ENCODE data around the gene CCNJL.
"Not testable (repeated sequence)": the region's sequence is repeated elsewhere in the genome, so short reads cannot be mapped to it uniquely, and the experiment has no call there.

CCNJL gene

GRCh38 chr5:160349935-160350303 is 37.6 kb upstream of the CCNJL start:
- Histone ChIP-seq H3K9me3 (no peaks in the 10 kb centered on the region), H3K4me3 (ENCODE audit: low read depth, low read length) (no peak overlapping the region), H3K27me3 (no peaks in the 10 kb centered on the region), H3K36me3 (no peaks in the 10 kb centered on the region), H3K4me1 (peaks cover 3% of the 10 kb centered on the region; the same call in 1 of the 2 replicates)
- TF ChIP-seq CTCF (IDR thresholded peaks at IDR 0.05; ENCODE audit: low read depth, low read length) = no peak
- DNase-seq = no peak

GRCh38 chr5:160349249-160349934 is 37.0 kb upstream of the CCNJL start:
- Histone ChIP-seq H3K36me3 (no peaks in the 10 kb centered on the region), H3K4me3 (ENCODE audit: low read depth, low read length) (no peak overlapping the region), H3K4me1 (peaks cover 4% of the 10 kb centered on the region; the same call in 1 of the 2 replicates), H3K9me3 (no peaks in the 10 kb centered on the region), H3K27me3 (no peaks in the 10 kb centered on the region)
- TF ChIP-seq CTCF (IDR thresholded peaks at IDR 0.05; ENCODE audit: low read depth, low read length) = no peak
- no peak for DNase-seq

- no peak for TF ChIP-seq CTCF (IDR thresholded peaks at IDR 0.05; ENCODE audit: low read depth, low read length)
- H3K4me1 ChIP-seq = peaks cover 4% of the 10 kb centered on the region; the same call in 1 of the 2 replicates
- no peak for DNase-seq
- no peaks in the 10 kb centered on the region for H3K9me3 ChIP-seq
- no peaks in the 10 kb centered on the region for H3K36me3 ChIP-seq
- no peak overlapping the region for H3K4me3 ChIP-seq (ENCODE audit: low read depth, low read length)
- no peaks in the 10 kb centered on the region for H3K27me3 ChIP-seq
These were observed 35.7 kb upstream of the CCNJL start for GRCh38 chr5:160348080-160348479.

- no peak for DNase-seq
- Histone ChIP-seq H3K27me3 (no peaks in the 10 kb centered on the region), H3K36me3 (no peaks in the 10 kb centered on the region), H3K9me3 (no peaks in the 10 kb centered on the region), H3K4me3 (ENCODE audit: low read depth, low read length) (no peak overlapping the region), H3K4me1 (peaks cover 4% of the 10 kb centered on the region; the same call in 1 of the 2 replicates)
- no peak for TF ChIP-seq CTCF (IDR thresholded peaks at IDR 0.05; ENCODE audit: low read depth, low read length)
These were observed 35.1 kb upstream of the CCNJL start for GRCh38 chr5:160347448-160347847.

GRCh38 chr5:160342413-160342941 is 30.1 kb upstream of the CCNJL start:
- TF ChIP-seq CTCF (IDR thresholded peaks at IDR 0.05; ENCODE audit: low read depth, low read length) = no peak
- H3K4me3 ChIP-seq (ENCODE audit: low read depth, low read length) = no peak overlapping the region
- H3K36me3 ChIP-seq = no peaks in the 10 kb centered on the region
- no peaks in the 10 kb centered on the region for H3K9me3 ChIP-seq
- no peak for DNase-seq
- H3K27me3 ChIP-seq = no peaks in the 10 kb centered on the region
- peaks cover 4% of the 10 kb centered on the region; the same call in 1 of the 2 replicates for H3K4me1 ChIP-seq

- Histone ChIP-seq H3K9me3 (no peaks in the 10 kb centered on the region), H3K4me3 (ENCODE audit: low read depth, low read length) (no peak overlapping the region), H3K36me3 (no peaks in the 10 kb centered on the region), H3K27me3 (no peaks in the 10 kb centered on the region), H3K4me1 (peaks cover 6% of the 10 kb centered on the region; the same call in 1 of the 2 replicates)
- TF ChIP-seq CTCF (IDR thresholded peaks at IDR 0.05; ENCODE audit: low read depth, low read length) = no peak
- DNase-seq = no peak
These were observed 29.0 kb upstream of the CCNJL start for GRCh38 chr5:160341309-160341870.

GRCh38 chr5:160340513-160340912 is 28.1 kb upstream of the CCNJL start:
- not testable (repeated sequence) for H3K27me3 ChIP-seq; H3K4me3 ChIP-seq (ENCODE audit: low read depth, low read length); H3K4me1 ChIP-seq; H3K9me3 ChIP-seq; H3K36me3 ChIP-seq; DNase-seq
